ENCODE measurements around the gene NELL1. TPM values are rescaled to one million over a fixed set of nuclear protein-coding genes. Genes with fewer than 3 reads are reported as not detected.

The NELL1 gene
- total and polyA plus RNA-seq, 2 experiments from 2014 or later: 8.9 to 20.1 TPM

DNA sequence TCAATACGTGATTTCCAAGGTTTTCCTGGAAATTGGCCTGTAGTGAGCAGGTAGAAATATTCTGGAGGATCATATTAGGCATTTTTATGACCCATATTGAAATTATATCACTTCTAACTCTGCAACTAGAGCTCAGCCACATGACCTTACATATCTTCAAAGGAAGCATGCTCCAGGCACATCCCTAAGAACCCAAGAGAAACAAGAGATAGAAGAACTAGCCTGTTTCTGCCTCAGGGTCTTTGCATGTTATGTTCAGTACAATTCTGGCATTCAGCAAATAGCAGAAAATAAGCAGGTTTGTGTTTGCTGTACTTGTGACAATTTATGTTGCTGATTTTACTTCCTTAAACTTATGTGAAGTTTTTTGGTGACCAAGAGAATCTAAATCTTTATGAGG, 859.8 kb downstream of the NELL1 start:
- no peak overlapping the region for H3K4me2 ChIP-seq
- H3K36me3 ChIP-seq (replicated peaks; ENCODE audit: insufficient read depth, low read depth): no peaks in the 10 kb centered on the region
- TF ChIP-seq, protein P1, sequence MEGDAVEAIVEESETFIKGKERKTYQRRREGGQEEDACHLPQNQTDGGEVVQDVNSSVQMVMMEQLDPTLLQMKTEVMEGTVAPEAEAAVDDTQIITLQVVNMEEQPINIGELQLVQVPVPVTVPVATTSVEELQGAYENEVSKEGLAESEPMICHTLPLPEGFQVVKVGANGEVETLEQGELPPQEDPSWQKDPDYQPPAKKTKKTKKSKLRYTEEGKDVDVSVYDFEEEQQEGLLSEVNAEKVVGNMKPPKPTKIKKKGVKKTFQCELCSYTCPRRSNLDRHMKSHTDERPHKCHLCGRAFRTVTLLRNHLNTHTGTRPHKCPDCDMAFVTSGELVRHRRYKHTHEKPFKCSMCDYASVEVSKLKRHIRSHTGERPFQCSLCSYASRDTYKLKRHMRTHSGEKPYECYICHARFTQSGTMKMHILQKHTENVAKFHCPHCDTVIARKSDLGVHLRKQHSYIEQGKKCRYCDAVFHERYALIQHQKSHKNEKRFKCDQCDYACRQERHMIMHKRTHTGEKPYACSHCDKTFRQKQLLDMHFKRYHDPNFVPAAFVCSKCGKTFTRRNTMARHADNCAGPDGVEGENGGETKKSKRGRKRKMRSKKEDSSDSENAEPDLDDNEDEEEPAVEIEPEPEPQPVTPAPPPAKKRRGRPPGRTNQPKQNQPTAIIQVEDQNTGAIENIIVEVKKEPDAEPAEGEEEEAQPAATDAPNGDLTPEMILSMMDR (IDR thresholded peaks at IDR 0.05; ENCODE audit: poor library complexity): no peak
- TF ChIP-seq EZH2phosphoT487 (IDR thresholded peaks at IDR 0.05; ENCODE audit: low read depth, severe bottlenecking, unreplicated experiment) (no peak), EZH2 (IDR thresholded peaks at IDR 0.05; ENCODE audit: borderline replicate concordance) (no peak)
- H3K4me3 ChIP-seq: no peak overlapping the region
- DNase-seq (ENCODE audit: low spot score): no peak
- H3K9me2 ChIP-seq (replicated peaks; ENCODE audit: insufficient read depth): no peaks in the 10 kb centered on the region
- no peak overlapping the region for H2AFZ ChIP-seq
- H4K20me1 ChIP-seq (ENCODE audit: insufficient read depth, poor library complexity, severe bottlenecking): no peaks in the 10 kb centered on the region
- no peaks in the 10 kb centered on the region for H3K79me2 ChIP-seq
- 77% methylated on average over 1 of the region's 1 CpG for WGBS (ENCODE audit: low lambda C conversion rate, missing lambda C conversion rate)
- no peaks in the 10 kb centered on the region for H3K27me3 ChIP-seq
- no peaks in the 10 kb centered on the region for H3K9me3 ChIP-seq (ENCODE audit: low read depth)
- no peak overlapping the region for H3K27ac ChIP-seq
- H3K4me1 ChIP-seq (ENCODE audit: insufficient read depth): no peaks in the 10 kb centered on the region

DNA sequence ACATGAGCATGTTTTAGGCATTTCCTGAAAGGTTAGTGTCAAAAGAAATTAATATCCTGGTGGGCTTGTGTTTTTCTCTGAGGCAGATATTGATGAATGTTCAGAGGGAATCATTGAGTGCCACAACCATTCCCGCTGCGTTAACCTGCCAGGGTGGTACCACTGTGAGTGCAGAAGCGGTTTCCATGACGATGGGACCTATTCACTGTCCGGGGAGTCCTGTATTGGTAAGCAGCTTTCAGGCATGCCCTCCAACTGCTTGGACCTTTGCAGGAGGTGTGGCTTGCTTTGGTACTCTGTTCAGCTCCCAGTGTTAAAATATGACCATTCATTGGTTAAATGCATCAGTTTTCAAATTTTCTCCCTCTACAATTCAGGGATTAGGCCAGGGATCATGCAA, 864.9 kb downstream of the NELL1 start:
- H3K79me2 ChIP-seq: no peaks in the 10 kb centered on the region
- no peak for DNase-seq (ENCODE audit: low spot score)
- no peaks in the 10 kb centered on the region for H3K4me1 ChIP-seq (ENCODE audit: insufficient read depth)
- H3K9me3 ChIP-seq (ENCODE audit: low read depth): no peaks in the 10 kb centered on the region
- H3K27ac ChIP-seq: no peak overlapping the region
- H3K27me3 ChIP-seq: no peaks in the 10 kb centered on the region
- no peak overlapping the region for H2AFZ ChIP-seq
- no peaks in the 10 kb centered on the region for H3K36me3 ChIP-seq (replicated peaks; ENCODE audit: insufficient read depth, low read depth)
- no peaks in the 10 kb centered on the region for H3K9me2 ChIP-seq (replicated peaks; ENCODE audit: insufficient read depth)
- TF ChIP-seq EZH2 (IDR thresholded peaks at IDR 0.05; ENCODE audit: borderline replicate concordance) (no peak), EZH2phosphoT487 (IDR thresholded peaks at IDR 0.05; ENCODE audit: low read depth, severe bottlenecking, unreplicated experiment) (no peak)
- TF ChIP-seq, protein P1 (IDR thresholded peaks at IDR 0.05; ENCODE audit: poor library complexity): no peak
- H3K4me3 ChIP-seq: no peak overlapping the region
- no peaks in the 10 kb centered on the region for H4K20me1 ChIP-seq (ENCODE audit: insufficient read depth, poor library complexity, severe bottlenecking)
- 86% methylated on average over 5 of the region's 5 CpGs for WGBS (ENCODE audit: low lambda C conversion rate, missing lambda C conversion rate)
- no peak overlapping the region for H3K4me2 ChIP-seq

DNA sequence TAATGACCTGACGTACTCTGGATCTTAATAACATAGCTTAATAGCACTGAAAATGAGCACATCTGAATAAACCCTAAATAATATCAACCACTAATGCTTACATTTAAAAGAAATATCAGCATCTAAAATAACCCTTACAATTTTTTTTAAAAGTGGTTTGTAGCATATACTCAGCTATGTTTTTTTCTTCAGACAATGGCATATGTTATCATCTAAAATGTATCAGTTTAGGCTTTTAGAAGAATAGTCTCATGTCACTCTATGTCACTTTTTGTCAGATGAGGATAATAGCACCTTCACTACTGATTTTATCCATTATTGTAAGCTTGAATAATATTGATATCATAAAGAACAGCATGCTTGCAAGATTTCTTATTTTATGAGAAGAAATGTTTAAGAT, 868.6 kb downstream of the NELL1 start:
- no peak overlapping the region for H3K4me3 ChIP-seq
- H3K9me3 ChIP-seq (ENCODE audit: low read depth): no peaks in the 10 kb centered on the region
- no peak for DNase-seq (ENCODE audit: low spot score)
- H3K9me2 ChIP-seq (replicated peaks; ENCODE audit: insufficient read depth): no peaks in the 10 kb centered on the region
- no peaks in the 10 kb centered on the region for H3K4me1 ChIP-seq (ENCODE audit: insufficient read depth)
- no peaks in the 10 kb centered on the region for H4K20me1 ChIP-seq (ENCODE audit: insufficient read depth, poor library complexity, severe bottlenecking)
- H2AFZ ChIP-seq: no peak overlapping the region
- H3K27me3 ChIP-seq: no peaks in the 10 kb centered on the region
- H3K79me2 ChIP-seq: no peaks in the 10 kb centered on the region
- no peaks in the 10 kb centered on the region for H3K36me3 ChIP-seq (replicated peaks; ENCODE audit: insufficient read depth, low read depth)
- no peak overlapping the region for H3K4me2 ChIP-seq
- TF ChIP-seq, protein P1 (IDR thresholded peaks at IDR 0.05; ENCODE audit: poor library complexity): no peak
- TF ChIP-seq EZH2phosphoT487 (IDR thresholded peaks at IDR 0.05; ENCODE audit: low read depth, severe bottlenecking, unreplicated experiment) (no peak), EZH2 (IDR thresholded peaks at IDR 0.05; ENCODE audit: borderline replicate concordance) (no peak)
- WGBS (ENCODE audit: low lambda C conversion rate, missing lambda C conversion rate): 85% methylated on average over 1 of the region's 1 CpG
- no peak overlapping the region for H3K27ac ChIP-seq

All from hepatocyte (in vitro differentiated cells).